ENCODE results near the gene EVC2. TPM values are rescaled to one million over a fixed set of nuclear protein-coding genes. Genes with fewer than 3 reads are reported as not detected.
A peak's percentile ranks its signal among the peaks of the same experiment; 100 is the strongest.

EVC2 gene
- total and polyA plus RNA-seq, 2 of the 4 experiments (the other 2 are of a cell fraction), result 2.7 to 5.9 TPM

- peak overlapping the region; percentile 97 for H2AFZ ChIP-seq (replicated peaks; ENCODE audit: low read length, poor library complexity)
- H3K56ac ChIP-seq (ENCODE audit: extremely low read depth, insufficient read depth, low read length), result no peak overlapping the region
- H2BK5ac ChIP-seq (ENCODE audit: low read depth, low read length, poor library complexity, severe bottlenecking), result peak overlapping the region; percentile 22
- H3K27me3 ChIP-seq (ENCODE audit: control insufficient read depth, insufficient read depth, low read length), result no peaks in the 10 kb centered on the region
- peak overlapping the region; percentile 87 for H3K4ac ChIP-seq (ENCODE audit: low read depth, low read length)
- 0 out of 2 replicates have a peak overlapping the region, but pooled peaks have one; percentile 27 for H2BK20ac ChIP-seq (ENCODE audit: low read depth, low read length)
- H3K36me3 ChIP-seq (ENCODE audit: control insufficient read depth, insufficient read depth, low read length), result peaks cover 4% of the 10 kb centered on the region; the same call in 1 of the 2 replicates
- DNase-seq, result no peak
- H3K9me1 ChIP-seq (ENCODE audit: insufficient read depth, low read length), result peaks cover 42% of the 10 kb centered on the region
- H3K9me3 ChIP-seq (ENCODE audit: control insufficient read depth, insufficient read depth, low read length), result no peaks in the 10 kb centered on the region
- H2BK120ac ChIP-seq (ENCODE audit: low read depth, low read length), result peak overlapping the region; percentile 64
- H3K79me1 ChIP-seq (ENCODE audit: low read depth in 1 of 2, low read length in 2 of 2), result peaks cover 35 to 61% of the 10 kb centered on the region in 2 experiments
- no peak overlapping the region for H3K4me2 ChIP-seq (ENCODE audit: low read depth, low read length)
- CTCF ChIA-PET, result interaction anchor here (1.2 kb wide), 1 partner anchor 29 kb away, joined by 4 read pairs; no protein-coding TSS in a partner anchor
- no peak overlapping the region for H3K18ac ChIP-seq (ENCODE audit: low read depth, low read length)
- peak overlapping the region; percentile 71; the same call in 1 of the 2 replicates for H2AK5ac ChIP-seq (ENCODE audit: low read depth, low read length)
- peak overlapping the region; percentile 95 to 98; a peak in 3 of 4 replicates for H4K8ac ChIP-seq (ENCODE audit: low read depth in 2 of 2, low read length in 2 of 2)
- H3K14ac ChIP-seq (replicated peaks; ENCODE audit: low read depth, low read length), result peak overlapping the region; percentile 81
- peak overlapping the region; percentile 65; the same call in 1 of the 2 replicates for H3K27ac ChIP-seq (ENCODE audit: insufficient read depth, low read length)
- H4K91ac ChIP-seq (ENCODE audit: insufficient read depth, low read depth, low read length), result peak overlapping the region; percentile 84
- 60% methylated on average over 1 of the region's 8 CpGs; no CpG with 5 or more reads in 1 of the 2 experiments for WGBS, 2 experiments (ENCODE audit: extremely low coverage in 2 of 2, insufficient read length in 1 of 2)
- POLR2A ChIA-PET (ENCODE audit: unreplicated experiment), result no interaction called here
- H3K9ac ChIP-seq (ENCODE audit: low read depth, low read length), result 0 out of 2 replicates have a peak overlapping the region, but pooled peaks have one; percentile 72
- 0 out of 3 replicates have a peak overlapping the region, but pooled peaks have one; percentile 14 for H2BK15ac ChIP-seq (ENCODE audit: low read depth, low read length)
- TF ChIP-seq CHD1 (IDR thresholded peaks at IDR 0.05; ENCODE audit: low read depth, low read length), result no peak
- no peak for TF ChIP-seq BHLHE40 (IDR thresholded peaks at IDR 0.05; ENCODE audit: low read depth, low read length)
- no peak for TF ChIP-seq MAFK (IDR thresholded peaks at IDR 0.05; ENCODE audit: low read depth, low read length)
- TF ChIP-seq MXI1 (IDR thresholded peaks at IDR 0.05; ENCODE audit: borderline replicate concordance, low read depth, low read length), result no peak
- no peak for TF ChIP-seq RFX5 (IDR thresholded peaks at IDR 0.05; ENCODE audit: low read depth, low read length)
- TF ChIP-seq, protein P1, sequence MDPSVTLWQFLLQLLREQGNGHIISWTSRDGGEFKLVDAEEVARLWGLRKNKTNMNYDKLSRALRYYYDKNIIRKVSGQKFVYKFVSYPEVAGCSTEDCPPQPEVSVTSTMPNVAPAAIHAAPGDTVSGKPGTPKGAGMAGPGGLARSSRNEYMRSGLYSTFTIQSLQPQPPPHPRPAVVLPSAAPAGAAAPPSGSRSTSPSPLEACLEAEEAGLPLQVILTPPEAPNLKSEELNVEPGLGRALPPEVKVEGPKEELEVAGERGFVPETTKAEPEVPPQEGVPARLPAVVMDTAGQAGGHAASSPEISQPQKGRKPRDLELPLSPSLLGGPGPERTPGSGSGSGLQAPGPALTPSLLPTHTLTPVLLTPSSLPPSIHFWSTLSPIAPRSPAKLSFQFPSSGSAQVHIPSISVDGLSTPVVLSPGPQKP (IDR thresholded peaks at IDR 0.05; ENCODE audit: borderline replicate concordance, low read depth, low read length), result no peak
- no peak for TF ChIP-seq FOS (IDR thresholded peaks at IDR 0.05; ENCODE audit: low read depth, low read length)
- TF ChIP-seq POLR2A (IDR thresholded peaks at IDR 0.05; ENCODE audit: low read depth, low read length), result no peak
- no peak for TF ChIP-seq USF2 (IDR thresholded peaks at IDR 0.05; ENCODE audit: low read depth, low read length)
- no peak for TF ChIP-seq RAD21 (IDR thresholded peaks at IDR 0.05; ENCODE audit: low read length)
- TF ChIP-seq RCOR1 (IDR thresholded peaks at IDR 0.05; ENCODE audit: insufficient replicate concordance, low read length), result no peak
- TF ChIP-seq MAZ (IDR thresholded peaks at IDR 0.05; ENCODE audit: borderline replicate concordance, low read depth, low read length), result no peak
- TF ChIP-seq CEBPB (IDR thresholded peaks at IDR 0.05; ENCODE audit: low read depth, low read length), result no peak
- TF ChIP-seq SMC3 (IDR thresholded peaks at IDR 0.05; ENCODE audit: low read depth, low read length), result no peak
- no peak overlapping the region for H3K4me3 ChIP-seq (ENCODE audit: insufficient read depth, low read depth, low read length)
- intact Hi-C loops (cut with micrococcal nuclease) (loop anchor here (5.0 kb wide), 3 partner anchors 178 to 672 kb away; partner anchors contain the start of gene STK32B), dilution Hi-C loops (cut with HindIII; ENCODE audit: low sequenced_read_pairs, unreplicated experiment) (no loop called here), in situ Hi-C loops (cut with MboI; ENCODE audit: low sequenced_read_pairs) (no loop called here)
- ATAC-seq (ENCODE audit: low read depth), result no peak
- H2AK9ac ChIP-seq (replicated peaks; ENCODE audit: low read depth, low read length, poor library complexity), result peak overlapping the region; percentile 87
- H4K5ac ChIP-seq (ENCODE audit: low read depth, low read length), result peak overlapping the region; percentile 97
- no TSS peak for BruUV-seq (replicated peaks)
- peak overlapping the region; percentile 41; the same call in 1 of the 2 replicates for H3K23ac ChIP-seq (ENCODE audit: low read depth, low read length)
- peaks cover 25% of the 10 kb centered on the region for H4K20me1 ChIP-seq (ENCODE audit: insufficient read depth, low read length)
- H3K4me1 ChIP-seq (ENCODE audit: control insufficient read depth, insufficient read depth, low read length), result peaks cover 33% of the 10 kb centered on the region
These were observed 832 bp upstream of the EVC2 start for GRCh38 chr4:5709207-5709575.

All from IMR-90 (cell line).